NCI-H774 (cell line): Measurements from ENCODE around the gene TBC1D1.

Experiments used
- DNase-seq: peaks from one replicate; lab custom pipeline; 2025; lab: John Stamatoyannopoulos, UW

TBC1D1 gene

DNA sequence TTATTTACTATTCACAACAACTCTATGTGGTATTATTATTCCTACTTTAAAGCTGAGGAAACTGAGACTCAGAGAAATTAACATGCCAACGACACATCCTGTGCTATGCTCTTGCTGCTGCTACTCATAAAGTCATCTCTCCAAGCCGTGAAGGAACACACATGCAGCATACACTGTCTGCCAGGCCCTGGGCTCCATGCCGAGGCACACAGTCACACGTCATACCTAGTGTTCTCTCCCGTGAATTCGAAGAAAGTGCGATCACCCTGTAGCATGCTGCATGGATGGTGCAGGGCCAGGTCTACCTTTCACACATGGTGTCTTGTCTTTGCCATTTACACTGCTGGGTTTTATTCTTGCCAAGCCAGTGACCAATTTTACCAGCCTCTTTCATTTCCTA, 34.1 kb downstream of the TBC1D1 start:
- DNase-seq = no peak

DNA sequence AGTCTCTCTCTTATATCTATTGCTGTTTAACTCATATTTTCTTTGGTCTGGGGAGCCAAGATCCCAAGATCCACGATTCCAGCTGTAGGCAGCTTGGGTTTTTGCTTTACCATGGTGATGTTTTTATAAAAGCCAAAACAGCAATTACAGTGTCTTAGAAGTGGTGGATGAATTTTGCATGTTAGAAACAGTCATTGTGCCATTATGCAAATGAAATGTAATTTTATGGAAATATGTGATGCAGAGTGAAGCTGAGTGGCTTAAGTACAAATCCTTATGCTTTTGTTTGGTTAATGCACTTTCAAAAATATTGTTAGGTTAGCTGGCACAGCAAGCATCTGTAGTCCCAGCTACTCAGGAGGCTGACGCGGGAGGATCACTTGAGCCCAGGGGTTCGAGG, 36.5 kb downstream of the TBC1D1 start:
- no peak for DNase-seq

DNA sequence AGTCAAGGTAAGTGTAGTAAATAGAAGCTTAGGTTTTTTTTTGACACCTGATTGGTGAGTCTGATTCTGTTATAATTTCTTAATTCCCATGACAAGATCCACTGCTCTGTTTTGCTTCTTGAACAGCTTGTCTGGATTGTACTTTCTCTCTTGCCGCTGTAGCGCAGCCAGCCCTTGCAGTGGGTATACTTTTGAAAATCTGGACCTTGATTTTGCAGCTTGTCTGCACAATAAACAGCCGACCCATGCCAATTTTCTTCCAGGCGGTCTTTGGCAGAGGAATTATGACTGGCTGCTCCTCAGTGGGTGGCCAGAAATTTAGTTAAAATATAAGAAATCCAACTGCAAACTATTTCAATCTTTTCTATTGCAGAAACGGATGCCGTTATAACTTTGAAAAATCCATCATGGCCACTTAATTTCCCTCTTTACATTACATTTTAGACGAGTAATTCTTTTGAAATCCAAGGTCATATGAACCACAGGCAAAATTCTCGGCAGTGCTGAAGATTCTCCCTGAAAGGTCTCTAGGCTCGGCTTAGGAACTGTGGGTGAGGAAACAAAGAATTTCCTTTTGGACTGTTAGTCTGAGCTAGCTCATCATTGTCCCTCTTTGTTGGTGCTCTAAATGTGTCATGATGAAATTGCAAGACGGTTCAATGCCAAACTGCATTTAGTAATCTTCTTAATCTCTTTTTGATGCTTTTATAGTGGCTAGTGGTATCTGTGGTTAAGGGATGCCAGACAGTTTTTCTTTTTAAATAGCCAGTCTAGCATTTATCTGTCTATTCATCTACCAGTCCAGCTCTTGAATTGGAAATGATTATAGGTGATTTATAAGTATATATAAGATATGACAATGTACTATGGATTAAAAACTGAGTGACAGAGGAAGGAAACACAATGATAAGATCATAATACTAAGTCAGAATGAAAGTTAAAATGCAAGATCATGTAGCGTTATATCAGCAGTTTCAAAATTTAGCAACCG, 37.8 kb downstream of the TBC1D1 start:
- no peak for DNase-seq

DNA sequence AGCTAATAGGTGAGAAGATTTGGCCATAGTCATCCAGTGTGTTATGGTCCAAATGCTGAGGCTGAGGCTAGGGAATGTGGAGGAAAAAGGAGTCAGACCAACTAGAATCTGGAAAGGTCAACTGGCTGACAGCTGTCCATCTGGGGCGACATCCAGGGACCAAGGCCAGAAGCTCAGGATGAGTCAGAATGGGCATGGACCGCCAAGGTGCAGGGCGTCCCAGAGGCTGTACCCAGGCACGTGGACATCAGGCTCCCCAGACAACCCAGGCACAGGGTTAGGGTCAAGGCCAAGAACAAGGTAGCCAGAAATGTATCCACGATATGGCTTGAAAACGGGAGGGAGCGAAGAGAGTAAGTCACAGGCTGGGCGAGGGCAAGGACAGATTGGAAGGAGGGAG, 43.2 kb downstream of the TBC1D1 start:
- DNase-seq = no peak

DNA sequence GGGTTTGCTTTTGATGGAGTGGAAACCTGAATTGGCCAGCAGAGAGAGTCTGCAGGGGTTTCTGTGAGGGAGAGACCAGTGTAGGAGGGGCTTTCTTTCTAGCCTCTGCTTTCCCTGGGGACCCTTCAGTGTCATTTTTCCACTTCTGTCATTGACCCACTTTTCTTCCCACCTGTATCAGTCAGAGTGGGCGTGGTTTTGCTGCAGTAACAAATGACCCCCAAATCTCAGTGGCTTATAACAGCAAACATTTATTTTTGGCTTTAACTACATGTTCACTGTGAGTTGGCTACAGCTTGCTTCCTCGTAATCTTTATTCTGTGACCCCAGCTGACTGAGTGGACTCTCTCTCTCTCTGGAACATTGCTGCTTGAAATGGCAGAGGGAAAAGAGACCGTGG, 43.7 kb downstream of the TBC1D1 start:
- DNase-seq = no peak

- no peak for DNase-seq
These were observed 44.1 kb downstream of the TBC1D1 start for GRCh38 chr4:37935026-37935425.

DNA sequence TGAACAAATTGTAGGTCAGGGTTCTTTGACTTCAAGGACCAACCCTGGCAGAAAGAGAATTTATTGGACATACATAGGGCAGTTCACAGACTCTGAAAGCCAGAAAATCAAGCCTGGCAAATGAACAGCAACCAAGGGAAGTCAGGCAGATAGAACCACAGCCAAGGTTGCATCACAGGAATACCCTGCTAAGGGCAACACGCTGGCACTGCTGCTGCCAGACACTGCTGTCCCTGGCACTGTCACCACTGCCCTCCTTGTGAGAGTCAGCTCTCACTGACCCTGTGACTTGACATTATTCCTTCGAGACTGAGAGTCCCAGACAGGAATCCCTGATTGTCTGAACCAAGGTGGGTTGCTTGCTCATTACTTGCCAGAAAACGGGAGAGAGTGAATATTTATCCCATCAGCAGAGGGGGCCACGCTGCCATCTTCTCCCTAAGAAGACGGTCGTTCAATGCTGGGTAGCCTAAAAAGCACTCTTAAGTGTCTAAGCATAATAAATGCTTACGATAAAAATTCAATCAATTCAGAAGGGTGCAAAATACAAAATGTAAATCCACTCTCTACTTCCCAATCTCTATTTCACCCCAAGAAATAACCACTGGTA, 46.1 kb downstream of the TBC1D1 start:
- no peak for DNase-seq

DNA sequence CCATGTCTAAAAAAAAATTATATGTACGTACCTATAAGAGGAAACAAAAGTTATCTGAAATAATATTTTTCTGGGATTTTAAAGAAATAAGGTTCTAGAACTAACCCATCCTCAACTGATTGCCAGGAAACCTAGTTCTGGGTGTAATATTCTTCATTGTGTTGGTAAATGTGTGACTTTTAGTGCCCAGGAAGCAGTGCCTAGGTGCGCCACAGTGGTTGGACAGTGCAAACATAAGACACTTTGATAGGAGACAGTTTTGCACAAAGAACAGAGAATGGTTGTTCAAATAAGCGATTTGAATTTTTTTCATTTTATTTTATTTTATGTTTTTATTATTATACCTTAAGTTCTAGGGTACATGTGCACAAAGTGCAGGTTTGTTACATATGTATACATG, 47.3 kb downstream of the TBC1D1 start:
- DNase-seq = no peak

- DNase-seq = no peak
These were observed 55.8 kb downstream of the TBC1D1 start for GRCh38 chr4:37946503-37947179.

GRCh38 chr4:37948542-37948941, 57.7 kb downstream of the TBC1D1 start:
- no peak for DNase-seq

GRCh38 chr4:37949636-37950426, 58.9 kb downstream of the TBC1D1 start:
- no peak for DNase-seq

DNA sequence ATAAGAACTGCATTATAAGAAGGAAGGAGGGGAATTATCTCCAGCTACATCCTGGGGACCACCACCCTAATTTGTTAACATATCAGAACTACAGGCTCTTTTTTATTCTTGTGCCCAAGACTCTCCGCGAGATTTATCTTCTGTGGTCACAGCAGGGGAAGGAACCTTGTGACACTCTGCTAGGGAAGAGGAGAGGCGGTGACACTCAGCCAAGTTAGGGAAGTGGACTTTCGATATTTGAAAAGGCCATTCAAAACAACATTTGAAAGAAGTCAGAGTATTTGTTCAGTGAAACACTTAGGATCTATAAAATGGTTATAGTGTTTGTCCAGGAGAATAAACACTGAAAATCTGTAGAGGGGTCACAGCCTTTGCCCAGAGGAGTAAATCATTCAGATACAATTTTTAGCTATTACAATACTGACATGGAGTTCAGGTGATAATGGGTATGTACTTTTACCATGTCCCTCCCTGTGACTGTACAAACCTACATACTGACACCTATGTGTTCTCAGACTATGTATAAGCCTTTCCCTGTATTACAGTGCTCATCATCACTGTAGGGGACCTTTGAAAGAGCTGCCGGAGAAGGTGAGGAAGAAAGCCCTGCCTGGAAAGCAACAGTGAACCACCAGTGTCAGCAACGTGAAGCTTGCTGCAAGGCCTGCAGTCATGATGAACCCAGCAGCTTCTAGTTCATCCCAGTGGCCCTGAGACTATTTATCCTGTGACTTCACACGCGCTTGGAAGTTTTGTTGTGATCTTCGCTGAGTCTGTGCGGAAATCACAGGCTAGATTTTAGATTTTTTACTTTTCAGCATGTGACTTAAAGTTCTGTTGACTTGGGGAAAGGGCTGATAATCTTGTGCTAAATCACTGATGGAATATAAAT, 60.8 kb downstream of the TBC1D1 start:
- DNase-seq = no peak

- DNase-seq = no peak
These were observed 62.3 kb downstream of the TBC1D1 start for GRCh38 chr4:37953156-37953555.

- DNase-seq = no peak
These were observed 62.9 kb downstream of the TBC1D1 start for GRCh38 chr4:37953620-37954293.

DNA sequence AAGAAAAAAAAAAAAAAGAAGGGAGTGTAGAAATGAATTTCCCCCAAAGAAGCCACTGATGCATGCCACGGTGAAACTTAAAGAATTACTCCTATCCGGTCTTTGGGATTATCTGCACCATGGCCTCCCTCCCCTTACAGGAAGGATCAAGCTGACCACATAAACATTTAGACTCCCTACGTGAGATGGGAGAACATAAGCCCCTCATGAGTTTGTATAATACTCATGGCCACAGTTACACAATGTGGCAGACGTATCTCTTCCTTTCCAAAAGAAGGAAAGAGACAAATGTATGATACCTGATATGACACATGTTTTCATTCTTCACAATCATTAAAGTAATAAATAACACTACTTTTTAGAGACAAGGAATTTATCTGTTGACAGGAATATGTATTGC, 66.1 kb downstream of the TBC1D1 start:
- no peak for DNase-seq

- DNase-seq = no peak
These were observed 68.0 kb downstream of the TBC1D1 start for GRCh38 chr4:37958932-37959331.

GRCh38 chr4:37960098-37960497, 69.2 kb downstream of the TBC1D1 start, which contains the start of gene PTTG2:
Gene PTTG2 (plus strand): TSS chr4:37960398. CDS start chr4:37960435, 37 bp downstream.
- DNase-seq = no peak

GRCh38 chr4:37960679-37961450, 70.0 kb downstream of the TBC1D1 start:
- no peak for DNase-seq

GRCh38 chr4:37964734-37965457, 74.0 kb downstream of the TBC1D1 start:
- DNase-seq = no peak
